ENCODE measurements around the gene EPS8L1.

GRCh38 chr19:55116859-55117662 lies 41.4 kb downstream of the EPS8L1 start, which contains the start of gene PPP1R12C:
- TF ChIP-seq EP300 (IDR thresholded peaks at IDR 0.05) (no peak), POLR2A (IDR thresholded peaks at IDR 0.05) (no peak), CTCF (IDR thresholded peaks at IDR 0.05) (no peak), POLR2AphosphoS5 (IDR thresholded peaks at IDR 0.05) (peak in 1 of 4 donors; percentile 63)
